Adrenal gland (tissue), 12 donors: ENCODE data around the gene FAM180A. TPM values are rescaled to one million over a fixed set of nuclear protein-coding genes. Genes with fewer than 3 reads are reported as not detected.
A peak's percentile ranks its signal among the peaks of the same experiment; 100 is the strongest.

Experiments
- DNase-seq, 7 donors: peaks; one replicate each; pipeline ENCODE4 v3.0.0-alpha.2; 2019 to 2020
- H3K27ac ChIP-seq, 5 donors: fragments of 200-600 bp; sonication (generic) in 4 of 5; 1 replicate in 3 of 5; 2 replicates in 2 of 5; pipeline versions ENCODE4 v1.5.1 to v1.8.0; 2016 to 2020; ENCODE audit warnings: mild to moderate bottlenecking in 1 of 5
- H3K27me3 ChIP-seq: fragments of 200-600 bp; 2 replicates; pipeline ENCODE4 v1.8.0; 2021
- H3K36me3 ChIP-seq, 2 donors: fragments of 200-600 bp; replicated peaks in 1 of 2; 1 replicate in 1 of 2; 2 replicates in 1 of 2; pipeline versions ENCODE4 v1.5.1 to v1.8.0; 2018 to 2022
- H3K4me1 ChIP-seq, 2 donors: fragments of 200-600 bp; replicated peaks in 1 of 2; 1 replicate in 1 of 2; 2 replicates in 1 of 2; pipeline versions ENCODE4 v1.5.1 to v1.8.0; 2018 to 2021
- H3K4me3 ChIP-seq, 4 donors: fragments of 200-600 bp; sonication (generic) in 3 of 4; one replicate each; pipeline ENCODE4 v1.5.1; 2016 to 2018
- H3K9me3 ChIP-seq, 3 donors: fragments of 200-600 bp; sonication (generic) in 1 of 3; replicated peaks in 1 of 3; 1 replicate in 2 of 3; 2 replicates in 1 of 3; pipeline versions ENCODE4 v1.5.1 to v1.8.0; 2016 to 2021
- CTCF ChIP-seq, 6 experiments: fragments of 450-650 bp in 4 of 6; fragments of 200-600 bp in 2 of 6; sonication (generic) in 1 of 6; IDR thresholded peaks; 1 replicate in 5 of 6; 2 replicates in 1 of 6; pipeline versions ENCODE4 v1.5.1 to v1.8.0; 2016 to 2021; ENCODE audit warnings: antibody characterized with exemption in 6 of 6, mild to moderate bottlenecking in 2 of 6, moderate library complexity in 1 of 6
- POLR2A ChIP-seq, 2 donors: fragments of 450-650 bp; IDR thresholded peaks; one replicate each; pipeline ENCODE4 v1.6.1; 2017; ENCODE audit warnings: antibody characterized with exemption in 2 of 2, mild to moderate bottlenecking in 2 of 2, moderate library complexity in 1 of 2
- WGBS, 4 donors: extraction: QIAGEN DNeasy Blood & Tissue Kit in 2 of 4; methylation state at CpG; one replicate each; pipeline versions ENCODE4 v1.1.5 to v1.1.7; 2013 to 2017; 5-methylcytosine and 5-hydroxymethylcytosine counted together
- intact Hi-C, 2 donors: fragments of 100-400 bp; cut with DNase I; formaldehyde crosslinking; loops; one replicate each; pipeline versions ENCODE4 v1.14.1 to v1.15.0; 2022 to 2023
- polyA plus RNA-seq, 3 donors: library from polyadenylated mRNA; stranded (reverse); fragments of 200-250 nt in 2 of 3; fragments of 350-450 nt in 1 of 3; fragmentation: Illumina TruSeq in 1 of 3; extraction: RNeasy Lipid Tissue Mini Kit (QIAGEN cat#74804) in 1 of 3; gene quantifications; one replicate each; pipeline ENCODE4 v1.2.3, GENCODE V29; 2013 to 2014
- total RNA-seq, 9 donors: library from RNA; depleted of rRNA in 4 of 9; stranded (reverse); fragments of >200 nt in 4 of 9; fragments of 120-200 nt in 1 of 9; fragmentation: NEBNext Ultra II Directional in 1 of 9; extraction: Animal tissue kit (Norgen Biotek cat#: 25700) in 1 of 9; gene quantifications; one replicate each; pipeline versions ENCODE4 v1.1.0 to v1.2.4, GENCODE V29; 2013 to 2023
- donor health status: healthy with polysubstance abuse.
- donor health status: Bipolar disorder and iron deficiency.
- donor health status: DM: yes; HTN: yes; CAD: no.
- donor health status: DM: no; HTN: no; CAD: no.
- donor health status: DM: no; HTN: no; CAD: no.
- donor health status: DM: yes; HTN: yes; CAD: no.

FAM180A gene
- total and polyA plus RNA-seq, 12 donors: 0.17 to 20.4 (median 4.0) TPM

- no peak overlapping the region for H3K4me3 ChIP-seq
- H3K27me3 ChIP-seq: peaks cover 2% of the 10 kb centered on the region
- no peak for DNase-seq
- 94 to 100% (median 98%) methylated on average over 2 of the region's 2 CpGs for WGBS, 4 donors
- no peak overlapping the region for H3K27ac ChIP-seq
- no peaks in the 10 kb centered on the region for H3K36me3 ChIP-seq
- H3K9me3 ChIP-seq: no peaks in the 10 kb centered on the region
- intact Hi-C loops: no loop called here
- H3K4me1 ChIP-seq: no peaks in the 10 kb centered on the region
- TF ChIP-seq POLR2A (IDR thresholded peaks at IDR 0.05) (no peak), CTCF (IDR thresholded peaks at IDR 0.05) (no peak)
These were observed 26.6 kb upstream of the FAM180A start for GRCh38 chr7:135775230-135775629.

- no peak for DNase-seq
- Histone ChIP-seq H3K27ac (no peak overlapping the region), H3K9me3 (no peaks in the 10 kb centered on the region), H3K4me3 (no peak overlapping the region), H3K27me3 (no peaks in the 10 kb centered on the region), H3K4me1 (no peaks in the 10 kb centered on the region), H3K36me3 (no peaks in the 10 kb centered on the region)
- 48 to 70% (median 65%) methylated on average over 4 of the region's 4 CpGs for WGBS, 4 donors
- no peak for TF ChIP-seq POLR2A (IDR thresholded peaks at IDR 0.05)
- intact Hi-C loops: no loop called here
These were observed 25.7 kb upstream of the FAM180A start for GRCh38 chr7:135774284-135774683.

- no peak for TF ChIP-seq CTCF (IDR thresholded peaks at IDR 0.05)
- no peak for TF ChIP-seq POLR2A (IDR thresholded peaks at IDR 0.05)
- H3K27ac ChIP-seq: no peak overlapping the region
- H3K4me3 ChIP-seq: no peak overlapping the region
- H3K36me3 ChIP-seq: no peaks in the 10 kb centered on the region
- no peak for DNase-seq
- H3K4me1 ChIP-seq: no peaks in the 10 kb centered on the region
- intact Hi-C loops: no loop called here
- no peaks in the 10 kb centered on the region for H3K27me3 ChIP-seq
- WGBS, 4 donors: 71 to 80% (median 76%) methylated on average over 5 of the region's 5 CpGs
- no peaks in the 10 kb centered on the region for H3K9me3 ChIP-seq
These were observed 24.9 kb upstream of the FAM180A start for GRCh38 chr7:135773464-135773863.

GRCh38 chr7:135772639-135773222 lies 24.1 kb upstream of the FAM180A start:
- intact Hi-C loops: no loop called here
- Histone ChIP-seq H3K27ac (peak overlapping the region in 2 of 5 donors; percentile 50 to 61), H3K4me1 (no peaks in the 10 kb centered on the region), H3K27me3 (no peaks in the 10 kb centered on the region), H3K36me3 (no peaks in the 10 kb centered on the region), H3K4me3 (no peak overlapping the region), H3K9me3 (no peaks in the 10 kb centered on the region)
- TF ChIP-seq CTCF (IDR thresholded peaks at IDR 0.05) (no peak), POLR2A (IDR thresholded peaks at IDR 0.05) (no peak)
- 70 to 76% (median 73%) methylated on average over 7 to 8 of the region's 8 CpGs for WGBS, 4 donors
- no peak for DNase-seq

- TF ChIP-seq CTCF (IDR thresholded peaks at IDR 0.05) (no peak), POLR2A (IDR thresholded peaks at IDR 0.05) (no peak)
- DNase-seq: no peak
- intact Hi-C loops: no loop called here
- 55 to 76% (median 67%) methylated on average over 4 of the region's 4 CpGs for WGBS, 4 donors
- Histone ChIP-seq H3K4me1 (no peaks in the 10 kb centered on the region), H3K36me3 (no peaks in the 10 kb centered on the region), H3K4me3 (no peak overlapping the region), H3K9me3 (no peaks in the 10 kb centered on the region), H3K27ac (peak overlapping the region in 2 of 5 donors; percentile 50 to 61), H3K27me3 (no peaks in the 10 kb centered on the region)
These were observed 23.5 kb upstream of the FAM180A start for GRCh38 chr7:135771961-135772638.
